GM18505 (cell line): ENCODE measurements around the gene ARHGAP44.
"Not testable (repeated sequence)": the region's sequence is repeated elsewhere in the genome, so short reads cannot be mapped to it uniquely, and the experiment has no call there.

ENCODE experiments used
- ATAC-seq: cut with Tn5 transposase; IDR thresholded peaks from one replicate; pipeline ENCODE4 v1.9.1; 2021; ENCODE audit not compliant: unreplicated experiment
- POLR2A ChIP-seq: IDR thresholded peaks from 4 replicates; pipeline ENCODE4 v1.6.1; 2011; ENCODE audit warnings: borderline replicate concordance; ENCODE audit not compliant: insufficient read depth, insufficient read length; ENCODE audit errors: extremely low read depth

Gene ARHGAP44

DNA sequence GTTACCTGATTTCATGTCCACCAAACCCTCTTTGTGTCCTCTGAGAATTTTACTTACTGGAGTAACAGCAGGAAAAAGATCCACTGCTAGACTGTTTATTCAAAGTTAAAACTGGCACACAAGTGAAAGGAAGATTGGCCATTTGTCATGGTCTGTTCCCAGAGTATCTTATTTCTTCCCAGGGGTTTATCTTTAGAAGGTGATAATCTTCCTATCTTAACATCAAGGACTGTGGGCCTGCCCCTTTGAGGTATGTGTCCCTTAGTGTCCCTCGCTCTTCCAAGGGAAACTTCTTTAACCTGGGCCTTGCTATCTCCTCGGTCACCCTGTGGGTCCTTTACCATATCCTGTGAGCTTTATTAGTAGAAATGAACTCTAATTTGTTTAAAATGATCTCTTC, 49.7 kb downstream of the ARHGAP44 start:
- no peak for TF ChIP-seq POLR2A
- ATAC-seq: no peak

DNA sequence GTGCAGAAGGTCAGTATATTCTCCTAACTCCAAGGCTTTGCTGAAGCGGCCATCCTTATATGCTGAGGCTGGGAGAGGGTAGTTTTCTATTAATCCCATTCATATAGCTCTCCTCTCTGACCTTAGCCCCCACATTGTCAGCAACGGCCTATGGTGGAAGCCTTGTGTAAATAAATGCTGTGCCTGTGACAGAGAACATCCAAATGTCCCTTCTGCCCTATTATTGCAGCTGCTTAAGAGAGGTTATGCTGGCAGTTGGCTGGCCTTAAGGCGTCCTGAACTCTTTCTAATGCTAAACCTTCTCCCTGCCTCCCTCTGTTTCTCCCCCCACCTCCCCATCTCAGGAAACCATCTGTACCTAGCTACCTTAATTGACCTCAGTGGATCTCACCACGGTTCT, 53.6 kb downstream of the ARHGAP44 start:
- no peak for TF ChIP-seq POLR2A
- no peak for ATAC-seq

DNA sequence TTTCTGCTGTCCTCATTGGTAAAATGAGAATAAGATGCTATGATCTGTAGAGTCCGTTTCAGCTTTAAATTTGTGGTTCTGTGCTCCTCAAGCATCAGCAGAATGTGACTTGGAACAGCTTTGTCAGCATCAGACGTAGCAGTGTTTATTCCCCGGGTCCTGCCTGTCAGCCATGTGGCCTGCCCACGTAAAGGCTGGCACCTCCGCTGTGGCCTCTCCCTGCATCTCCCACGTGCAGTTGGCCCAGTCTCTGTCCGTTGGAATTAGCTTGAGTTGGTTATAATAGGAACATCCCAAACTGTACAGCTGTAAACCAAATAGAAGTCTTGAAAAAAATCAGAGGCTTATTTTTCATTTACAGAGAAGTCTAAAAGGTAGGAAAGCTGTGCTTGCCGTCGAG, 61.7 kb downstream of the ARHGAP44 start:
- no peak for TF ChIP-seq POLR2A
- ATAC-seq: no peak

DNA sequence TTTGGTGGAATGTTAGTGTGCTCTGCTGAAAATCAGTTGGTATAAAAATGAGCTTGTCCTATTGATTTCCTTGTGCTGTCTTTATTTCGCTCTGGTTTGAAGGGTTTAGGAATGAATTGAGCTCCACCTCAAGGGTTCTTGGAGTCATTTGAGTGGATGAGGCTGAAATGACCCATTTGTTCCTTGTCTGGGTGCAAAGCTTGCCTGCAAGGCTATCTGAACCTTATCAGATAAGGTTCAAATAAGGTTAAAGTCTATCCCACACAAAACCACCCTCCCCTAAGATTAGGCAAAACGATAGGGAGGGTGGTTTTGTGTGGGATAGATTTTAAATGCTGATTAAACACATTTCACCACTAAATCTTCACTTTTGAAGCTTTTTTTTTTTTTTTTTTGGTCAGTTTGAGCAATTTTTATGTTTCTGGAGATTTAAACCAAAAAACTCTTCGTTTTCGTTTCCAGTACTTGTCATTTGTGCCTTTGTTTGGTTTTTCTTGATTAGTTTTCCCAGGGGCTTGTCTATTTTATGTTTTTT, 62.7 kb downstream of the ARHGAP44 start:
- no peak for TF ChIP-seq POLR2A
- ATAC-seq: no peak

DNA sequence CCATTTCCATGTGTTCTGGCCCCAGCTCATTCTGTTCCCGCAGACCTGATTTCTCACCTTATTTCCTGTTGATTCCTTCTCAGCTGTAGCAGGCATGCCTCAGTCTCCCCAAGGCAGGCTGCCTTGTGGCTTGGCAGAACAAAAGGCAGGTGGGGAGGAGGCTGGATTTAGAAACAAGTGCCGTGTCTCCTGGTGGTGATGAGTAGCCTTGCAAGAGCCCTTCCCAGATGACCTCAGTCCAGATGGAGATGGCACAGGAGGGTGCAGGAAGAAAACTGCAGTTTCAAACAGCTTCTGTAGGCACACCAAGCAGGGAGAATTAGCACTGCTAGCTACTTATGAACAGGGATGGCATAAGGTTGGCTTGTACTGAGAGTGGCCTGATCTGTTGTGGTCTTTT, 64.6 kb downstream of the ARHGAP44 start:
- no peak for TF ChIP-seq POLR2A
- no peak for ATAC-seq

DNA sequence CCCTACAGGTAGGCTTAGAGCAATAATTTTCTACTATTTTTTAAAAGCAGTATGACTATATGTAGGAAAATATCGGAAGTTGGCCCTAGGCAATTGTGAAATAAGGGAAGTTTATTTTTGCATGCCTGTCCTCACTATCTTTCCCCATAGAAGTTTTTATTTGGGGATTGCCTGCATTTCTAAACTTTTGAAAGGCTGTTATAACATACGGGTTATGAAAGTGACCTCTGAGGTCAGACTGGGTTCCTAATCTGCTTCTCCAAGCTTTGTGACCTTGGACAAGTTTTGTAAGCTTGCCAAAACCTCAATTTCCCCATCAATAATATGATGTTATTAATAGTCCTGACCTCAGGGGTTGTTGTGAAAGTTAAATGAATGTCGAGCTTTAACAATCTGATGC, 67.1 kb downstream of the ARHGAP44 start:
- TF ChIP-seq POLR2A: no peak
- ATAC-seq: no peak

DNA sequence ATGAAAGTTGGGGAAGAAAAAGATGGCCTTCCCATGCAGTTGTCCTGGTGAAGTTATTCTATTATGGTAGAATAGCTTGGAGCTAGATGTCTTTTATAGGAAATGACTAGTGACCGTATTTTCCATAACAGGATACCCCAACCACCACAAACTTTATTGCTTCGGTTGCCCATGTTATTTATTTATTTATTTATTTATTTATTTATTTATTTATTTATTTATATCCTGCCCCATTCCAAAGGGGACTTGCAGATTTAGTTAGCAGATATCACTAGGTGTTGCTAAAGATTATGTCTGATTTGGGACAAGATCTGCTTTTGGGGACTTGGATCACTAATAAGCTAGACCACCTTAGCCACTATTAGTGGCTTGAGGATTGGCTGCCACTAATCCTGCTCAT, 68.3 kb downstream of the ARHGAP44 start:
- ATAC-seq: no peak
- no peak for TF ChIP-seq POLR2A

DNA sequence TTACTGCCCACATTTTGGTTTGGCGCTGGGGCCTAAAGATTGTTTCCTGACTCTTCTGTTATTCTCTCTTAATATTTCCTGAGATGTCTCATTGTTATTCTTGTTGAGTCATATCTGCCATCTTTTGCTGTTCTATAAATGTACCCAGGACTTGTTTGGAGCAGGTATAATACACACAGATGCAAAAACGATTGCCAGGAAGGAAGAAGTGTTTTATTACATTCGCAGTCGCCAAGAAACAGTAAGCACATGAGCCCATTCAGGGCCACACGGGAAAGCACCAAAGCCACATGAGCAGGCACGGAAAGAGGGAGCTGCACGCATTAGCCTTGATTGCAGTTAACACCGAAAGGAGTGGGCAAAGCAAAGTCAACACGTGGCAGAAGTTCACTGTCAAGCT, 70.2 kb downstream of the ARHGAP44 start:
- TF ChIP-seq POLR2A: no peak
- no peak for ATAC-seq

DNA sequence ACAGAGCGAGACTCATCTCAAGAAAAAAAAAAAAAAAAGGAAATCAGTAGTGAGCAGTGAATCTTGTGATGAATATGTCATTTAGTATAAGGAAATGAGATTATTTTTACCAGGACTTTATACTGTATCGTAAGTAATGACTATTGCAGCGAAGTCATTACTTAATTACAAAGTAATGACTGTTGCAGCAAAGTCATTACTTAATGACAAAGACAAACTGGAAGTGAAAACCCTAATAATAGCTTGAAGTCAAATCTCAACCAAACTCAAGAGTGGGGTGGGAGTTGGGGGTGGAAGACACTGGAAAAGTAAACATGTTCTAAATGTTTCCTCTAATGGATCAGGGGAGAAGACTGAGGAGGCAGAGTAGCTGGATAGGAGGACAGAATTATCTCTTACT, 76.5 kb downstream of the ARHGAP44 start:
- TF ChIP-seq POLR2A: no peak
- no peak for ATAC-seq

DNA sequence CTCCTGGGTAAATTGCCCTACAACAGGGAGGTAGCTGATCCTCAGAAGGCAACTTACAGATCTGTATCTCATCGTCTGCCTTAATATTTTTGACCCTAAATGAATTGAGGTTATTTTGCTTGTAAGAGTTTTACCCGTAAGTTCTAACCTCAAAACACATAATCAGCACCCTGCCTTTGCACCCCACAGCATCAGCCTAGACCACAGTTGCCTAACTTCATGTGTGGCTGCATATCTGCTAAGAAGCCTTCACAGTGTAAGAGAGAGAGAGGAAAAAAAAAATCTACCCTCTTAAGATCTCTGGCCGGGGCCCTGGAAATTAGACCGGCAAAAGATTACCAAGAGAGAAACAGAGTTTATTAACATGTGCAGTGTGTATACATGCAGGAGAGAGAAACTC, 76.9 kb downstream of the ARHGAP44 start:
- no peak for ATAC-seq

DNA sequence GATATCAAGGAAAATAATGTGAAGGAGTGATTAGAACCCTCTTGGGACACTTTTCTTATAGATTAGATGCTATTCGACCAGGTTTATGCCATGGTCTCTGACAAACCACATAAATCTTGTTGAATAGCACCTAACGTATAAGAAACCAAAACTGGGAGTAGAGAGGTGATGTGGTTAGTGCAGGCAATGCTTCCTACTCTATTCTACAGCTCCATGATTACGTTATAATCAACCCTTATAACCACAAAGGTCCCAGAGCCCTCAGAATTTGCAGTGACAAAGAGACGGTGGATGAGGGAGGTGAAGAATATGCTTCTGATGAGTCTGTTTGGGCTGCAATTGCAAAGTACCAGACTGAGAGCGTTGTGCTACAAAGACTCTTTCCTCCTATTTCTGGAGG, 78.4 kb downstream of the ARHGAP44 start:
- no peak for ATAC-seq
- TF ChIP-seq POLR2A: no peak

More for the DNA sequence above, 76.9 kb downstream of the ARHGAP44 start:
- TF ChIP-seq POLR2A: no peak

DNA sequence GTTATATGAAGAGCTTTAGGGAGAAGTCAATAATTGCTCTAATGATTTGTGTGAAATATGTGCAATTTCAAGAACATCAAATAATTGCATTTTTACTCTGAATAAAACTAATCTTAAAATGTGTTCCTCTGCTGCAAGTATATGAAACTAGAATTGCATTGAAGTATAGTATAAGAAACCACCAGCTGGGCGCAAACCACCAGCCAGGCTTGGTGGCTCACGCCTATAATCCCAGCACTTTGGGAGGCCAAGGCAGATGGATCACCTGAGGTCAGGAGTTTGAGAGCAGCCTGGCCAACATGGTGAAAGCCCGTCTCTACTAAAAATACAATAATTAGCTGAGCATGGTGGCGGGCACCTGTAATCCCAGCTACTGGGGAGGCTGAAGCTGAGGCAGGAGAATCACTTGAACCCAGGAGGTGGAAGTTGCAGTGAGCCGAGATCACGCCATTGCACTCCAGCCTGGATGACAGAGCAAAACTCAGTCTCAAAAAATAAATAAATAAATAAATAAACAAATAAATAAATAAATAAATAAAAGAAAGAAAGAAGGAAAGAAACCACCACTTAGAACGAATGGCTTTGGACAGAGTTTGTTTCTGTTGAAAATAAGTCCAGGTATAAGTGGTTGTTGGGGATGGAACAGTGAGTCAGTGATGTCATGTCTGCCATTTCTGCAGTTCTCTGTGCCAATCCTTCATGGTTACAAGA, 84.3 kb downstream of the ARHGAP44 start:
- ATAC-seq: not testable (repeated sequence)

DNA sequence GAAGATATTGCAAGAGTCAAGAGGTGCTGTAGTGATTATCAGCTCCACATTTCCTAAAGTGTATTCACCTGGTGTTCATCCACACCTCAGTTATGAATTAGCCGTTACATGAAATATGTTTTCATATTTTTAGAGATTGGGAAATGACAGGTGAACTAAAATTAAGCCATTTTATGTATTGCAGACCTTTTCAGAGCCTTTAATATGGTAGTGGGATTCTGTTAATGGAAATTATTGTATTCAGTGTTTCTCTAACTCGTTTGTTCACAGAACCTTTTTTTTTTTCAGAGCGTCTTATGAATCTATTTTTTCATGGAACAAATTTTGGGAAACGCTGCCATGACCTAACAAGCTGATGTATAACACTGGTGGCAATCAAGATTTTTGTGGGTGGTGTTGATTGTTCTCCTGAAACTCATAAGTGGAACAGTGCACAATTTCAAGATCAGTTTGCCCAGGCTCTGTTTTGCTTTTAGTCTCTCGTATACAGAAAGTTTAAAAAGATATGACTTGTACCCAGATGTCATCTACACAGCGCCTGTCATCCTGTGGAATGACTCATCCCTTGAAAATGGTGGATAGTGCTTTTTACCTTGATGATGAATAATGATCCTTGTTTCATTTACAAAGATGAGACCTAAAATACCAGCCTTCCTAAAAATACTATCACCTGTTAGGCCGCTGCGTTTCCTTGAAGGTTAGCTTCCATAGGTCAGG, 88.8 kb downstream of the ARHGAP44 start:
- no peak for ATAC-seq
- no peak for TF ChIP-seq POLR2A

DNA sequence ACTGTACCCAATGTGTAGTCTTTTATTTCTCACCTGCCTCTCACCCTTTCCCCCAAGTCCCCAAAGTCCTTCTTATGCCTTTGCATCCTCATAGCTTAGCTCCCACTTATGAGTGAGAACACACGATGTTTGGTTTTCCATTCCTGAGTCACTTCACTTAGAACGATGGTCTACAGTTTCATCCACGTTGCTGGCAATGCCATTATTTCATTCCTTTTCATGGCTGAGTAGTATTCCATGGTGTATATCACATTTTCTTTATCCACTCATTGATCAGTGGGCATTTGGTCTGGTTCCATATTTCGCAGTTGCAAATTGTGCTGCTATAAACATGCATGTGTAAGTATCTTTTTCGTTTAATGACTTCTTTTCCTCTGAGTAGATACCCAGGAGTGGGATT, 89.8 kb downstream of the ARHGAP44 start:
- ATAC-seq: not testable (repeated sequence)
